DOHH2 (cell line): ENCODE measurements around the gene CDCA3.

Experiments used
- CTCF ChIP-seq: fragments of 200-600 bp; sonication (generic); IDR thresholded peaks from one replicate; pipeline ENCODE4 v1.5.1; 2014; ENCODE audit warnings: antibody characterized with exemption, mild to moderate bottlenecking, low read depth, low read length; ENCODE audit not compliant: poor library complexity, severe bottlenecking
- EZH2phosphoT487 ChIP-seq: fragments of 200-600 bp; sonication (generic); IDR thresholded peaks from 2 replicates; pipeline ENCODE4 v1.6.1; 2017; ENCODE audit warnings: borderline replicate concordance, mild to moderate bottlenecking, antibody characterized with exemption, low read length, moderate library complexity, mixed read lengths

- TF ChIP-seq CTCF (no peak), EZH2phosphoT487 (no peak)
Measured at GRCh38 chr12:6826734-6827436, 24.2 kb downstream of the CDCA3 start.
